Fibroblast of the aortic adventitia (primary cell): Measurements from ENCODE around the gene AIDA. TPM values are rescaled to one million over a fixed set of nuclear protein-coding genes. Genes with fewer than 3 reads are reported as not detected.
"Not testable (repeated sequence)": the region's sequence is repeated elsewhere in the genome, so short reads cannot be mapped to it uniquely, and the experiment has no call there.

Source experiments
- DNase-seq: peaks from one replicate; pipeline ENCODE4 v3.0.0-alpha.2; 2010; ENCODE audit warnings: low read depth
- H3K4me3 ChIP-seq: 2 replicates; pipeline ENCODE4 v1.5.1; 2011; ENCODE audit warnings: low read depth, mild to moderate bottlenecking, control low read depth, low read length, moderate library complexity
- total RNA-seq: library from RNA; depleted of rRNA; stranded (reverse); fragments of >200 nt; gene quantifications from 2 replicates; pipeline ENCODE4 v1.2.3, GENCODE V29; 2012; ENCODE audit warnings: low replicate concordance
- TF ChIP-seq, protein P1 (sequence below): IDR thresholded peaks from 2 replicates; pipeline ENCODE4 v1.5.1; 2011; ENCODE audit warnings: mild to moderate bottlenecking, low read length, control low read depth, inconsistent platforms; ENCODE audit not compliant: insufficient read depth

AIDA gene
- total RNA-seq, 1 donor = 119 TPM

DNA sequence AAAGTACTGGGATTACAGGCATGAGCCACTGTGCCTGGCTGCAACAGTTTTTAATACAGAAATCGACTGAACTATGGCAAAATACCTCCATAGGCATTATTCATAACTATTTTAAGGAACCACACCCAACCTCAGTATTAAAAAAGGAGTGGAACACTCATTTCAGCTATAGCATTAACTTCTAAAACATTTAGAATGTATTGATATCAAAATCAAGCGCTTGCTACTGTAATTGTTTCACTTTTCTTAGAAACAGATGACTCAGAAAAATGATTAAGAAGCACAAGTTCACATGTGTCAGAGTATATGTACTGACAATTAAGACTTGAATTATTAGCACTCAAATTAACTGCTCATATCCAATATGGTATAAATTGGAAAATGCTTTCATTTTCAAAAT is 15.1 kb downstream of the AIDA start:
- H3K4me3 ChIP-seq = no peak overlapping the region
- DNase-seq = no peak
- TF ChIP-seq, protein P1, sequence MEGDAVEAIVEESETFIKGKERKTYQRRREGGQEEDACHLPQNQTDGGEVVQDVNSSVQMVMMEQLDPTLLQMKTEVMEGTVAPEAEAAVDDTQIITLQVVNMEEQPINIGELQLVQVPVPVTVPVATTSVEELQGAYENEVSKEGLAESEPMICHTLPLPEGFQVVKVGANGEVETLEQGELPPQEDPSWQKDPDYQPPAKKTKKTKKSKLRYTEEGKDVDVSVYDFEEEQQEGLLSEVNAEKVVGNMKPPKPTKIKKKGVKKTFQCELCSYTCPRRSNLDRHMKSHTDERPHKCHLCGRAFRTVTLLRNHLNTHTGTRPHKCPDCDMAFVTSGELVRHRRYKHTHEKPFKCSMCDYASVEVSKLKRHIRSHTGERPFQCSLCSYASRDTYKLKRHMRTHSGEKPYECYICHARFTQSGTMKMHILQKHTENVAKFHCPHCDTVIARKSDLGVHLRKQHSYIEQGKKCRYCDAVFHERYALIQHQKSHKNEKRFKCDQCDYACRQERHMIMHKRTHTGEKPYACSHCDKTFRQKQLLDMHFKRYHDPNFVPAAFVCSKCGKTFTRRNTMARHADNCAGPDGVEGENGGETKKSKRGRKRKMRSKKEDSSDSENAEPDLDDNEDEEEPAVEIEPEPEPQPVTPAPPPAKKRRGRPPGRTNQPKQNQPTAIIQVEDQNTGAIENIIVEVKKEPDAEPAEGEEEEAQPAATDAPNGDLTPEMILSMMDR = no peak

DNA sequence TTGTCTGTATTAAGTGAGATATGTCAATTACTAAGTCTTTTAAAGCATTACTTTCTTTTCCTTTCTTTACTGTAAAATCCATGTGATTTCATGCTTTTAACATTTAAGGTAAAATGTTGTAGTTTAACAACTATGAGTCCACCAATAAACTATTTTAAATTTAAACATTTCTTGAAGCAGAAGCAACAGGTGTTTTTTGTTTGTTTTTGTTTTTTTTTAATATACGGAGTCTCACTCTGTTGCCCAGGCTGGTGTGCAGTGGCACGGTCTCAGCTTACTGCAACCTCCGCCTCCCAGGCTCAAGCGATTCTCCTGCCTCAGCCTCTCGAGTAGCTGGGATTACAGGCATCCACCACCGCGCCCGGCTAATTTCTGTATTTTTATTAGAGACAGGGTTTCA is 15.6 kb downstream of the AIDA start:
- H3K4me3 ChIP-seq = no peak overlapping the region
- no peak for DNase-seq
- TF ChIP-seq, protein P1 = no peak

DNA sequence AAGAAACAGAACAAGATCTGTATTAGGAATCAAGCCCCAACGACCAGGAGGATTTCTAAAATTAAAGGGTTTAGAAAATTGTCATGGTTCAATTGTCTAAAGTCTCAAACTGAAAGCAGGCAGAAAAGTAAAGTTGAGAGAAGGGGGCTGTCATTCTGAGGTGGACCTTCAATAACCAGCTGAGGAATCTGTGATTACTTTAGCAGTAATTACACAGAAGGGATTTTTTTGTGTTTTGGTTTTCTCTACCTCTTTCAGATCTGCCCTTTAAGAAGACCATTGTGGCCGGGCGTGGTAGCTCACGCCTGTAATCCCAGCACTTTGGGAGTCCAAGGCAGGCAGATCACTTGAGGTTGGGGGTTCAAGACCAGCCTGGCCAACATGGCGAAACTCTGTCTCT is 17.4 kb downstream of the AIDA start:
- no peak for DNase-seq
- TF ChIP-seq, protein P1 = no peak
- H3K4me3 ChIP-seq = no peak overlapping the region

DNA sequence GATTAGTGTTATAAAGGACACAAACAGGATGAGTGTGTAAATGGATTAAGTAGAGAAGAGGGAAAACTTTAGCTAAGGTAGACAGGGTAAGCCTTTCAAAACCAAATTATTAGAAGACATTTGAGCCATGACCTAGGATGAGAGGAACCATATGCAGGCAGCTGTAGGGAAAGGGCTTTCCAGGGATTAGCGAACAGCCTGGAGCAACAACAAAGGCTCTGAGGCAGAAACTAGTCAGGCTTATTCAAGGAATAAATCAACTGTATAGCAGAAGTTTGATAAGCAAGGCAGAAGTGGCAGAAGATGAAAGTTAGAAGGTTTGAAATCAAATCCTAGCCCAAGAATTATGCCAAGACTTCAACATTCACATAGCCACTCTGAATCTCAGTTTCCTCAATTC is 21.3 kb downstream of the AIDA start:
- no peak overlapping the region for H3K4me3 ChIP-seq
- DNase-seq = no peak
- TF ChIP-seq, protein P1 = no peak

DNA sequence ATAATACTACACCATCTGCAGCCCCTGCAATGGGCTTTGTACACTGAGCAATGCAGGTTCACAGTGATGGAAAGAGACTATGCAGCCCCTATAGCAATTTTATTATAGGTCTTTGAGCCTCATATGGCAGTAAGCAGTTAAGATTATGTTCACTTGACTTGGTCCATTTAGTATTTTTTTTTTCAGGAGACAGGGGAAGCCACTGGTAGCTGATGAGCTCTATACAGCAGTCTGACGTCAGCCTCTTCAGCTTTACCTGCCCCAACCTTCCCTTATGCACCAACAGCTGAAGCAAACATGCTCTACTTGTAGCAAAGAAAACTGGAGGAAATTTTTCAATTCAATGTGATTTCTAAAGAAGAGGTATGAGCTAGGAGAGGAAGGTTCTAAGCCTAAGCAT is 32.2 kb downstream of the AIDA start:
- TF ChIP-seq, protein P1 = no peak
- H3K4me3 ChIP-seq = no peak overlapping the region
- no peak for DNase-seq

DNA sequence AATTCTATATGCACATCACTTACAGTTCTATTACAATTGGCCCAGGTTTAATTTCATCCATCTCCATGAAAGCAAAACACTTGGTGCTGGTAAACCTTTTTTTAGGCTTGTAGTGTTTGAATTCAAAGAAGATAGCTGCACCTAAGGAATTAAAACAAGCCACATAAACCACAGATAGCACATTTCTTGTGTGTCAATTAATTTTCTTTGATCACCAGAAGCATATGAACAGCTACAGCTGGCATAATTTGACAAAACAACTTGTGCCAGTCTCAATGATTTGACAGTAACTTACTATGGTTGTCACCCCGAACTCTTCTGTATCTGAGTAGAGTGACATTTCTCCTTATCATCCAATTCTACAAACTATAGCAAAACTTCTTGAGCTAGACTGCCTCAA is 42.2 kb downstream of the AIDA start:
- no peak overlapping the region for H3K4me3 ChIP-seq
- no peak for DNase-seq
- TF ChIP-seq, protein P1 = no peak

DNA sequence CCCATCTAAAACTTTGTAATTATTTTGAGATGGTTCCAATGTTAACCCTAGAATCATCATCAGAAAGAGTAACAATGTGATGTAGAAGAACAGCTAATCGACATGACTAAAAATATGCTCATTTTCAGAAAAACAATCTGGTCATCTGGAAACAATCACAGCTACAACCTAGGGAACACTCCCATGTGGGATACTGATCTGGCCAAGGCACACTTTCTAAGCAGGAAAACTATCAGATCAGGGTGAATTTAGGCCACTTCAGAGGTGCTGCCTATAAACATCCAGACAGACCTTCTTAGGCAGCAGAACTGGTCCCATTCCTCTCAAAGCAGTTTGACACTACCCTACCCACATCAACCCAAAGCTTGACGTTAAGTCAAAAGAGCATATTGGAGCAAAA is 43.2 kb downstream of the AIDA start:
- H3K4me3 ChIP-seq, DNase-seq: not testable (repeated sequence)

DNA sequence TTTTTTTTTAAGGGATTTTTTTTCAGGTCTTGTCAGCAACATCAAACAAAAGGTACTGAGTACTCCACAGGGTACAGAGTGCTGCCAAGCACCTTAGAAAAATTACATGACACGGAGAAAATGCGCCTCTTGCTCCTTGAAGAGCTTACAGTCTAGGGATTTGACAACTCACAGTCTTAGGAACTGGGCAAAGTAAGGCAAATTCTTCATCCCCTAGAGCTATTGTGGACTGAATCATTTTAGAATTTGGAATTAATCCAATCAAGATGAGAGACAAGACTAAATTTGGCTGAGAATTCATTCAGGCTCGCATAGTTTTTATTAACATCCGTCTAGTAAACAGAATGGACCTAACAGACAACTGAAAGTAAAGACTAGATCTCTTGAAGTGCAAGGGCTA is 44.1 kb downstream of the AIDA start:
- H3K4me3 ChIP-seq, DNase-seq: not testable (repeated sequence)
